GM18499 (cell line): ENCODE measurements around the gene RBM4B.

Experiments
- ATAC-seq: cut with Tn5 transposase; IDR thresholded peaks from one replicate; pipeline ENCODE4 v1.9.1; 2021; ENCODE audit warnings: moderate number of reproducible peaks; ENCODE audit not compliant: insufficient read depth, unreplicated experiment

Gene RBM4B

GRCh38 chr11:66619080-66619554, 58.6 kb downstream of the RBM4B start:
- ATAC-seq = no peak

DNA sequence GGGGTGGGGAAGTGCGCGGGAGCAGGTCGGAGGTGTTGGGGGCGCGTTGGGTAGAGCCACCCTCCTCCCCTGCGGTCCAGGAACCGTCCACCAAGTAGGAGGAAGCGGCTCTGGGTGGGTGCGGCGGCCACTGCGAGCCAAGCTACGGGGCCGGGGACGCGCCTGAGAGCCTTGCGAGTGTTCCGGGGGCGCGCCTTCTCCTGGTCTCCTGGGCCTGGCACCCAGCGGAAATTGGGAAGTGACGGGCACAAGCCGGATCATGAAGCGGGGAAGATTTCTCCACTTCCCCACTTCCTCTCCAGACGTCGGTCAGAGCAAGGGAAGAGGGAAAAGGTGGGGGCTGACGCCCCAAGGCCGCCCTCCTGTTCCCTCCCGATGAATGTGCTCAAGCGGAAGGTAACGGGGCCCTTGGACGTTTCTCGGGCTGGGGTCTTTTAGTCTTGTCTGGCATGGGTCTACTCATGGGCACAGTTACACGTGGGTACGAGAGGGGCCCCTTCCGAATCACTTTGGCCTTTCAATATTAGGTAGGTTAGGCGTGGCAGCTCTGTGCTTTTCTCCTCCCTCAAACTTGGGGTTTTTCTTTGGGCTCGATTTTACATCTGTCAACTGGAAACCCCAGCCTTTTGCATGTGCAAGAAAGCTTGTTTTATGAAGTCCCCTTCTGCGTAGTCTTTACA, 60.4 kb downstream of the RBM4B start:
- no peak for ATAC-seq

- peak; percentile 67 for ATAC-seq
Measured at GRCh38 chr11:66616379-66617154, 61.1 kb downstream of the RBM4B start, which contains the start of gene RBM14. Gene RBM14 (plus strand): TSS chr11:66616630. CDS start chr11:66616721, 91 bp downstream.
